GM18519 (cell line): Measurements from ENCODE around the gene PKN1.
"Not testable (repeated sequence)": the region's sequence is repeated elsewhere in the genome, so short reads cannot be mapped to it uniquely, and the experiment has no call there.

ENCODE experiments used
- ATAC-seq: cut with Tn5 transposase; IDR thresholded peaks from one replicate; pipeline ENCODE4 v1.9.1; 2021; ENCODE audit warnings: mild to moderate bottlenecking, moderate library complexity; ENCODE audit not compliant: unreplicated experiment, low FRiP score

The PKN1 gene

DNA sequence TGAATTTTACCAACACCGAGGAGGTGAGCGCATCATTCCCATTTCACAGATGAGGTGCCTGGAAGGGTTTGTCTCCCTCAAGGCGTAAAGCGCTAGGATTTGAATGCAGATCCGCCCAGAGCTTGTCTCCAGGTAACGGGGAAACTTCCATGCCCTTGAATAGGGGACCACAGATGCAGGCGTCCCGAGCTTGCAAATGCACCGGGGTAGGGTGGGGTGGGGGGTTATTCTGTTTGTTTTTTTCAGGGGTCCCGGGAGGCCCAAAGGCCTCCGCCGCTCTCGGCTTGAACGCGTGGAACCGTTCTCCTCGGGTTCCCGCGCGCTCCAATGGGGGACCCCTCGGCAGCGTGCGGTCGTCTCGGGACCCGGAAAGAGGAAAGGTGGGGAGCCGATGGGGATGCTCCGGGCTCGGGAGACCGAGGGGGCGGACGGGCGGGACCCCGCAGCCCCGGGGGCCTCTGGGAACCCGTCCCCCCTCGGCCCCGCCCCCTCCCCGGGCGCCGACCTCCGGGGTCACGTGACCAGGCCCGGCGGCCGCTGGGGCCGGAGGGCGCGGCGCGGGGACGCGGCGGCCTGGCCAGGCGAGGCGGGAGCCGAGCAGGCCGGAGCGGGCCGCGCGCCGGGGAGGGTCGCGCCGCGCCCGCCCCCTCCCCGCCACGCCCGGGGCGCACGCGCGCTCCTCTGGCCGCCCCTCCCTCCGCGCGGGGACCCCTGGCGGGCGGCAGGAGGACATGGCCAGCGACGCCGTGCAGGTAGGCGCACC lies at the start of gene PKN1:
Gene PKN1 (plus strand): TSS at position 516 of the 763 bp plus-strand sequence. CDS start 216 bp downstream, at position 732.
- ATAC-seq: no peak

DNA sequence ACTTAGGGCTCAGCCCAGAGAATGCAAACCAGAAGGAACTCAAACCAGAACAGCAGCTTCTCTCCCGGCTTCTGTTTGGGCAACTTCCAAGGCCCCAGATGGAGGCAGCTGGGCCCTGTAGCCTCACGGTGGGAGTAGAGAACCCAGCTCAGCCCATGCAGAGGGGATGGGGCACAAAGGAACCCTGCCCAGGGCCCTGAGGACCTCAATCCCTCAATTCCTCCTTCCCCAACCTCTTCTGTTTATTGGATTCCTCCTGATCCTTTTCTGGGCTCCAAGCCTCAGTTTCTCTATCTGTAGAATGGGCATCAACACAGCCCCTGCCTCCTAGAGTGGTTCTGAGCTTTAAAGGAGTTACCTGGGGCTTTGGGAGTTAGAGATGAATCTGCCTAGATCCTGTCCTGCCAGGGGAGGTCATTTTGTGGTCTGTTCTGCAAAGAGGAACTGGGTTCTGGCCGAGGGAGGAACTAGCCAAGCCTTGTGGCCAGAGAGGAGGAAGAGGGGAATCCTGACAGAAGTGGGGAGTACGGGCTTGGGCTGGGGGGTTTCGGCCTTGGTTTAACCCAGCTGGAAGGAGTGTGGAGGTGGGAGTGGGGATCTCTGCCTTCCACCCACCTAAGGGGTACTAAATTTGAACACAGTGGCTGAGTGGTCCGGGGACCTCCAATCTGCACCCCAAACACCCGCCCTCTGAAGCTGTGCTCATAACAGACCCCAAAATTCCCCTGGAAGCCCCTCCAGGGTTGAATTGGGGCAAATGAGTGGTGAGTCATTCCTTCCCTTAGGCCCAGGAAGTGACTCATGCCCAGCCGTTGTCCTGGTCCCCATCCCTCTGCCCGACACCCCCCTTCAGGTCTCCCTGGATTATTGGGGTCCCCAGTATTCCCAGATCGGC lies 49.2 kb upstream of the PKN1 start:
- ATAC-seq: no peak

DNA sequence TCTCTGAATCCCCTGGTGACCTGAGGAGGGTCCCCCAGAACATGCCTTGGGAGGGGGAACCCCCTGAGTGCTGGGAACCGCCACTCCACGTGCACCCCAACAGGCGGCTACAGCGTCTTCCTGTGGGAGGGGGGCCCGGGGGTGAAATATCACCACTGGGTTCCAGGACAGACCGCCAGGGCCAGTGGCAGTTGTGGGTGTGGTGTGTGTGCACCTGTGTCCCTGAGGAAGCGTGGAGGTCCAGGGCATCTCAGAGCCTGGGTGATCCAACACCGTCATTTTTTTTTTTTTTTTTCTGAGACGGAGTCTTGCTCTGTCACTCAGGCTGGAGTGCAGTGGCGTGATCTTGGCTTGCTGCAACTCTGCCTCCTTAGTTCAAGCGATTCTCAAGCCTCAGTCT lies 47.6 kb upstream of the PKN1 start:
- ATAC-seq: no peak

DNA sequence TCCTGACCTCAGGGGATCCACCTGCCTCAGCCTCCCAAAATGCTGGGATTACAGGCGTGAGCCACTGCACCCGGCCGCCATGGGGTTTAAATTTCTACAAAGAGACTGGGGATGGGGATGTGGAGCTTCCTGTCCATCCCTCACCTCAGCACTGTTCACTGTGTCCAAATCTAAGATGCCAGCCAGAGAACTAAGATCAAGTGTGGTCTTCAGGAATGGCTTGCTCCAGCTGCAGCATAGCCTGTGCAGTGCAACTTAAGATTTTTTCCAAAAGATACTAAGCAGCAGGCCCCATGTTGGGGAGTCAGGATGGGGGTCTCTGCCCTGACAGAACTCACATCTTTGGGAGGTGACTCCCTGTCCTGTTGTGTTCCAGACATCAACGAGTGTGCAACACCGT lies 42.6 kb upstream of the PKN1 start:
- no peak for ATAC-seq

DNA sequence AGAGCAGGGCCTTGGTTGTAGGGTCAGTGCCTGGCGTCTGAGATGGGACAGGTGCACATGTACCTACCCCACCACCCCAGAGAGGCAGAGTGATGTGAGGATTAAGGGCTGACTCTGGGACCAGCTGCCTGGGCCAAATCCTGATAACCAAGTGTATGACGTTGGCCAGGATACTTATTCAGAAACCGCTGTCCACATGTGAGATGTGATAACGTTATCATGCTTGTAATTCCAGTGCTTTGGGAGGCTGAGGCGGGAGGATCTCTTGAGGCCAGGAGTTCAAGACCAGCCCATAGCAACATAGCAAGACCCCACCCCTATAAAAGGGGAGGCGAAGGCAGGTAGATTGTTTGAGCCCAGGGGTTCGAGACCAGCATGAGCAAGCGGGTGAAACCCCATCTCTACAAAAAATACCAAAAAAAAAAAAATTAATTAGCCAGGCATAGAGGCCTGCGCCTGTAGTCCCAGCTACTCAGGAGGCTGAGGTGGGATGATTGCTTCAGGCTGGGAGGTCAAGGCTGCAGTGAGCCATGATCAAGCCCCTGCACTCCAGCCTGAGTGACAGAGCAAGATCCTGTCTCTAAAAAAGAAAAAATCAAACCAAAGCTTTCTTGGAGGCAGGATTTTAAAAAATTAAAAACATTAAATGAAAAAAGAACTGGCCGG lies 41.8 kb upstream of the PKN1 start:
- no peak for ATAC-seq

DNA sequence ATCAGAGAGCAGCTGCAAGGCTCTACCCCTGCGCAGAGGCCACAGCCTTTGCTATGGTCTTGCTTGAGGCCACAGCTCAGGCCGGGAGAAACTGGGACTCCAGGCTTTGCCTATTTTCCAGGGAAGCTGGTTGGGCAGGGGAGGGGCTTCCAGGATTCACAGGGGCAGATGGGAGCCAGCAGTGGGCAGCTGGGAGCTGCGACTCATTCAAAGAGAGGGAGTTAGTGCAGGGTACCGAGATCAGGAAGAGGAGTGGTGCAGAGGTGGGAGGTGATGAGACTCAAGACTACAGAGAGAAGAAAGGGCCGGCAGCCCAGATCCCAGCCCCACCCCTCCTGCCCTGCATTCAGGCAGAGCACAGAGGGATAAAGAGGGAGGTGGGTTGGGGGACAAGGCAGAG lies 39.8 kb upstream of the PKN1 start:
- no peak for ATAC-seq

DNA sequence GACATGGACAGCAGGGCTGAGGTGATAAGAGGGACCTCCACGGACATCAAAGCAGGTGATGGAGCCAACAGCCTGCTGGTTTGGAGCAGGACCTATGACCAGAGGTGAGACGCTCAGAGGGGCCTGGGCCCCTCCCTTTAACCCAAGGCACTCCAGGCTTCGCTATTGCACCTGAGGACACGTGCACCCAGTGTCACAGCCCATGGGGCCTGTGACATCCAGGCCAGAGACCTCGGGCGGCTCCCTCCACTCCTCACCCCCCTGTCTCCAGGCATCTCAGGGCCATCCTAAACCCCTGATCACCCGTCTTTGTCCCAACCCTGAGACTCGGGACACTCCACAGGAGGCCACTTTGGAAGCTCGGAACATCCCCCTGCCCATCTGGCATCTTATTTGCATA lies 38.9 kb upstream of the PKN1 start:
- no peak for ATAC-seq

DNA sequence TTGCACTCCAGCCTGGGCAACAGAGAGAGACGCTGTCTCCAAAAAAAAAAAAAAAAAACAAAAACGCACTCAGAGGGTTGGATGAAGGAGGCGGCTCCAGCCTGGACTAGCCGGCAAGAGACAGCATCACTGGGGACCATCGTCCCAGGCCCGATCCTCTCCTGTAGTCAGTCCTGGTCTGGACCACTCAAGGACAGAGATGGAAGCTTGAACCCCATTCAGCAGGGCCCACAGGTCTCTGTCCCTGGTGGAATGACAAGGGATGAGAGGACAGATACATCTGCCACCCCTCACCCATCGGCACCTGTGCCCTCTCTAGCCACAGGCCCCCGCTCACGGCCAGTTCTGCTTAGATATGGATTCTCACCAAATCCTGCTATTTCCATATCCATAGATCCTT lies 37.8 kb upstream of the PKN1 start:
- ATAC-seq: no peak

DNA sequence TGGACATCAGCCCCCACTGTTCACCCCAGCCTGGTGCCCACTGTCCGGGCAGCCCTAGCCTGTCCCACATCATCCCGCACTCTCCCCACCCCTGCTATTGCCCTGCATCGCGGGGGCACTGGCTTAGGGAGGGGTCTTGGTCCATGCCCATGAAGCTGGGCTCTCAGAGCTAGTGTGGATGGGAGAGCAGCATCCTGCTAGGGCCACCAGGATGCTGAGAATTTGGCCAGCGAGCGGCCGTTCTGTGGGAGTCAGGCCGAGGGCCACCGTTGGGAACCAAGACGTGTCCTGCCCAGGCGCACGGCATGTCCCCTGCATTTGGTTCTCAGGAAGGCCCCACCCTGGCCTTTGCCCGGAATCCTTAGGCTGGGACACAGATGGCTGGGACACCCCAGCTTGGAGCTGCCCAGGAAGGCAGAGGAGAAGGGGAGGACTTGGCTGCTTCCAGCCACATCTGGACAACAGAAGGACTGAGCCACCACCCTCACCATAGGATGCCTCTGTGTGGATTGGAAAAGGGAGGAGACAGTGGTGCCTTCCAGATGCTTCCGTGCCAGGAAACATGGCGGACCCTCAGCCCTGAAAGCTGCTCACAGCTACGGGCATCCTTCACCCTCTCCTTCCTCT lies 37.3 kb upstream of the PKN1 start:
- no peak for ATAC-seq

DNA sequence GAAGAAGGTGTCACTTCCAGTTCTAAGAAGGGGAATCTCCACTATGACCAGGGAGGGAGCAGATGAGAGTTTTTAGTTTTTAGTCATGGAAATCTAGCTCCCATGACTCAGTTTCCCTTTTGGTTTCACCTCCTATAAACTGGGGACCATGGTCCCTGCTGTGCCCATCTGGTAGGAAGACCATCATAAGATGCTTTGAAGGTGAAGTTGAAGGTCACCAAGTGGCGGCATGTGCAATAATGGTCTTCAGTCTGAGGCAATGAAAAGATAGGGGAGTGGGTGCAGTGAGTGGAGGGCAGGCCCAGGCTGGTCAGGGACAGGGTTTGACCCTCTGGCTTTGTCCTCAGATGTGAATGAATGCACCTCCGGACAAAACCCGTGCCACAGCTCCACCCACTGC lies 36.4 kb upstream of the PKN1 start:
- not testable (repeated sequence) for ATAC-seq

DNA sequence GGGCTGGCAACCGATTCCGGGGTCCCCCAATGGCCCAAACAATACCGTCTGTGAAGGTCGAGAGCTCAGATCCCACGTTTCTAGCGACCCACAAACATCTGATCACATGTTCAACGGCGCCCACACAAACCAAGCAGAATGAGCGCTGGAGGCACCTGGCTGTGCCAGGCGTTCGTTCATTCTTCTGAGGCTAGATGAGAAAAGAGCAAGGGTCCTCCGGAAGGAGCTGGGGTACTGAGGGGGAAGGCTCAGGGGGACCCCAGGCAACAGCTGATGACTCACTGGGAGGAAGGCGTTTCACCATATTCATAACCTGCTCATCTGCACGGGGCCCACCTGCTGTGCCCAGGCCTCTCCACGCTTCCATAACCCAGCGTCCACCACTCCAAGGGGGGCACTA lies 35.9 kb upstream of the PKN1 start:
- not testable (repeated sequence) for ATAC-seq

DNA sequence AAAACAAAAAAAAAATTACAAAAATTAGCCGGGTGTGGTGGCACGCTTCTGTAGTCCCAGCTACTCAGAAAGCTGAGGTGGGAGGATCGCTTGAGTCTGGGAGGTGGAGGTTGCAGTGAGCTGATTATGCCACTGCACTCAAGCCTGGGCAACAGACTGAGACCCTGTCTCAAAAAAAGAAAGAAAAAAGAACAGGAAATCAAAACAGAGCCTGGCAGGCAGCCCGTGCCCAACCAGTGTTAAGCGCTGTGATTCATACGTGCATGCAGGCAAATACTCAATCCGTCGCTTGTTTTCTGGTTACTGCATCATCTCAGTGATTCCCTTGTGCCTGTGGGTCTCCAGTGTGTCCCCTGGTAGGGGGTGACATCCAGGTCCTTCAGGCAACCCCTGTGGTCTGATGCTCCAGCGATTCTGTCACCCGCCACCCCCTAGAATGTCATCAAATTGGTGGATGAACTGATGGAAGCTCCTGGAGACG lies 32.1 kb upstream of the PKN1 start:
- ATAC-seq: no peak

DNA sequence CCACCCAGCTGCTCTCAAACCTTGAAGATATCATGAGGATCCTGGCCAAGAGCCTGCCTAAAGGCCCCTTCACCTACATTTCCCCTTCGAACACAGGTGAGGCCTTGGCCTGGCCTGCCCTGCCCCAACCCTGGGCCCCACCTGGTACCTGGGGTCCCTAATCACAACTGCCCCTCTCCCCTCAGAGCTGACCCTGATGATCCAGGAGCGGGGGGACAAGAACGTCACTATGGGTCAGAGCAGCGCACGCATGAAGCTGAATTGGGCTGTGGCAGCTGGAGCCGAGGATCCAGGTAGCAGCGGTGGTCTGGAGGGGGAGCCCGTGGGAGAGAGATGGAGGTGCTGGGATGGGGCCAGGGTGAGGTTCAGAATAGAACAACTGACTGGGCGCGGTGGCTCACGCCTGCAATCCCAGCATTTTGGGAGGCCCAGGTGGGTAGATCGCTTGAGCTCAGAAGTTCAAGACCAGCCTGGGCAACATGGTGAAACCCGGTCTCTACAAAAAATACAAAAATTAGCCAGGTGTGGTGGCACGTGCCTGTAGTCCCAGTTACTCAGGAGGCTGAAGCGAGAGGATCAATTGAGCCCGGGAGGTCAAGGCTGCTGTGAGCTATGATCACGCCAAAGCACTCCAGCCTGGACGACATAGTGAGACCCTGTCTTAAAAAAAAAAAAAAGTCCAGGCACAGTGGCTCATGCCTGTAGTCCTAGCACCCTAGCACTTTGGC lies 31.5 kb upstream of the PKN1 start:
- no peak for ATAC-seq

DNA sequence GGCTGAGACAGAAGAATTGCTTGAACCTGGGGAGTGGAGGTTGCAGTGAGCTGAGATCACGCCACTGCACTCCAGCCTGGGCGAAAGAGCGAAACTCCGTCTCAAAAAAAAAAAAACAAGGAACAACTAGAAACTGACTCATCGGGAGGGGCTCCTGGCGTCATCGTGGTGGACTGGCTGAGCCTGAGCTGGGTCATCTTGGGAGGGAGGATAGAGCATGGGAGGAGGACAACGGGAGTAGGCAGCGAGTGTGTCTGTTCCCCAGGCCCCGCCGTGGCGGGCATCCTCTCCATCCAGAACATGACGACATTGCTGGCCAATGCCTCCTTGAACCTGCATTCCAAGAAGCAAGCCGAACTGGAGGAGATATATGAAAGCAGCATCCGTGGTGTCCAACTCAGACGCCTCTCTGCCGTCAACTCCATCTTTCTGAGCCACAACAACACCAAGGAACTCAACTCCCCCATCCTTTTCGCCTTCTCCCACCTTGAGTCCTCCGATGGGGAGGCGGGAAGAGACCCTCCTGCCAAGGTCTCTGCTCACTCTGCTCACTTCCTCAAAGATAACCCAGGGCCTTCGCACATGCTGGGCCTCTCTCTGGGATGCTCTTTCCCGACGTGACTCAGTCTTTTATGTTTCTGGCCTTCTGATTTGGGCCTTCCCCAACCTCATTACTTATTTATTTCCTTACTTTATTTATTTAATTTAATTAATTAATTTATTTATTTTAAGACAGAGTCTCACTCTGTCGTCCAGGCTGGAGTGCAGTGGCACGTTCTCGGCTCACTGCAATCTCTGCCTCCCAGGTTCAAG lies 30.6 kb upstream of the PKN1 start:
- no peak for ATAC-seq

DNA sequence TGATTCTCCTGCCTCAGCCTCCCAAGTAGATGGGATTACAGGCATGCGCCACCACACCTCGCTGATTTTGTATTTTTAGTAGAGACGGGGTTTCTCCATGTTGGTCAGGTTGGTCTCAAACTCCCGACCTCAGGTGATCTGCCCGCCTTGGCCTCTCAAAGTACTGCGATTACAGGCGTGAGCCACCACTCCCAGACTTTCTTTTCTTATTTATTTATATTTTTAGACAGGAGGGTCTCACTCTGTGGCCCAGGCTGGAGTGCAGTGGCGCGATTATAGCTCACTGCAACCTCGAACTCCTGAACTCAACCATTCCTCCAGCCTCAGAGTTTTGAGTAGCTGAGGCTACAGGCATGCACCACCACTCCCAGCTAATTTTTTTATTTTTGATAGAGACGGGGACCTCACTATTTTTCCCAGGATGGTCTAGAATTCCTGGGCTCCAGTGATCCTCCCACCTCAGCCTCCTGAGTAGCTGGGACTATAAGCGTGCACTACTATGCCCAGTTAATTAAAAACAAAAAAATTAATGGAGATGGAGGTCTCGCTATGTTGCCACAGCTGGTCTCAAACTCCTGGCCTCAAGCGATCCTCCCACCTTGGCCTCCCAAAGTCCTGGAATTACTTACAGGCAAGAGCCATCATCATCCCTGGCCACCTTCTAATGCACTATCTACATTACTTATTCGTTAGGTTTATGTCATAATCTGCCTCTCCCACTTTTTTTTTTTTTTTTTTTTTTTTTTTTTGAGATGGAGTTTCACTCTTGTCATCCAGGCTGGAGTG lies 29.8 kb upstream of the PKN1 start:
- not testable (repeated sequence) for ATAC-seq

DNA sequence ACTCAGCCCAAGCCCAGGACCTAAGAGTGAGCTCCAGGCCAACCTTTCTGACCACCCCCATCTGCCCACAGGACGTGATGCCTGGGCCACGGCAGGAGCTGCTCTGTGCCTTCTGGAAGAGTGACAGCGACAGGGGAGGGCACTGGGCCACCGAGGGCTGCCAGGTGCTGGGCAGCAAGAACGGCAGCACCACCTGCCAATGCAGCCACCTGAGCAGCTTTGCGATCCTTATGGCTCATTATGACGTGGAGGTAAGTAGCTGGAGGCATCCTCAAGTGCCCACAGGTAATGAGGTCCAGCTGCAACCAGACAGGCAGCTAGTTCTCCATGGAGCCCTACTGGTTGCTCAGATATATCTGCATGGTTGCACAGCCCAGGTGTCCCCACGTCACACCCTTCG lies 28.8 kb upstream of the PKN1 start:
- ATAC-seq: no peak

DNA sequence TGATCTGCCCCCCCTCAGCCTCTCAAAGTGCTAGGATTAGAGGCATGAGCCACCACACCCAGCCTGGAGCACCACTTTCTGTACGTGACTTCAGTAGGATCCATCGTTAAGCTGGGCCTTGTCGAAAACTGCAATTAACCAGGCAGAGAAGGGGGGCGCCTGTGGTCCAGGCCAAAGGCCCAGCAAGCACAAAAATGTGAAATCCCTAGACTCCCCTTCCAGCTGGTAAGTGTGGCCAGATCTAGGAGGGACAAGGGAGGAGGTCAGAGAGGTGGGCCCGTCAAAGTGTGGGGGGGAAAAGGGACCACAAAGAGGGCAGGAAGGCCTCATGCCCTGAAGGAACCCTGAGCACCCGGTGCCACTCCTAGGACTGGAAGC lies 27.7 kb upstream of the PKN1 start:
- ATAC-seq: no peak
